GM12864 (cell line): ENCODE results near the gene TMEM151B.

Experiments
- DNase-seq: peaks from one replicate; pipeline ENCODE4 v3.0.0-alpha.2; 2011; ENCODE audit warnings: low read depth
- H3K4me3 ChIP-seq: 2 replicates; pipeline ENCODE4 v1.5.1; 2011; ENCODE audit warnings: mild to moderate bottlenecking, low read depth, low read length, control low read depth
- CTCF ChIP-seq: IDR thresholded peaks from 2 replicates; pipeline ENCODE4 v1.5.1; 2011; ENCODE audit warnings: low read depth, mild to moderate bottlenecking, moderate library complexity, low read length, control low read depth, inconsistent platforms; ENCODE audit errors: missing control alignments

The TMEM151B gene

DNA sequence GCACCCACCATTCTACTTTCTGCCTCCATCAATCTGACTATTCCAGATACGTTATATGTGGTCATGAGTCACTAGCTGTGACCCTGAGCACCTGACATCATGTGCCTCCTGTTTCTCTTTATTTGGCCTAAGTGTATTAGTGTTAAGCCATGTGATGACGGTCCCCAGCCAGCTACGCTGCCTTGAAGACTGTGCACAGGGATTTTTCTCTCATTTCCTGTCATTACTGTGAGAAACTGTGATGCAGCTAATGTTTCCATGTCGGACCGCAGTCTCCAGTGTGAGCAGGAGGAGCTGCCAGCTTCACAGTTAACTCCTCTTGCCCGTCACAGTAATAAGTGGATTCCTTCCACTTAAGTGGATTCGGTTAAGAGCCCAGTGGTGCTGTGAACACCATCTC lies 62.3 kb downstream of the TMEM151B start:
- no peak overlapping the region for H3K4me3 ChIP-seq
- no peak for TF ChIP-seq CTCF
- no peak for DNase-seq

- TF ChIP-seq CTCF: no peak
- H3K4me3 ChIP-seq: no peak overlapping the region
- DNase-seq: no peak
Observed at GRCh38 chr6:44333273-44333919, 63.1 kb downstream of the TMEM151B start.

DNA sequence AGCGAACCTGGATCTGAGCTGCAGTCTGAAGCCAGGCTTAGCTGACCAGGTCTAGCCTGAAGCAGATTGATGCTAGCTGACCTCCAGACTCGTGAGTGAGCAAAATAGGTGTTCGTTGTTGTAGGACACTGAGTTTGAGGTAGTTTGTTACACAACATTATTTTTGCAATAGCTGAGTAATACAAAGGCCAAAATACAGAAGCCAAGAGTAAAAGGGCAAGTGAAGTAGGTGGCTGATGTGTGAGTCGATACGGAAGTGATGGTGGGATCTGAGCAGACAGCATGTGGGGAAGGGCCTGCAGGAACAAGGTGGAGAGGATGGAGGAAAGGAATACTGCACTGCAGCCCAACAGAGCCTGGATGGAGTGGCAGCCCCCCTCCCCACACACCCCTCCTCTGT lies 63.7 kb downstream of the TMEM151B start:
- DNase-seq: no peak
- no peak for TF ChIP-seq CTCF

GRCh38 chr6:44335631-44336030 lies 65.4 kb downstream of the TMEM151B start:
- H3K4me3 ChIP-seq: no peak overlapping the region
- no peak for TF ChIP-seq CTCF
- no peak for DNase-seq

More for the DNA sequence above, 63.7 kb downstream of the TMEM151B start:
- H3K4me3 ChIP-seq: no peak overlapping the region

DNA sequence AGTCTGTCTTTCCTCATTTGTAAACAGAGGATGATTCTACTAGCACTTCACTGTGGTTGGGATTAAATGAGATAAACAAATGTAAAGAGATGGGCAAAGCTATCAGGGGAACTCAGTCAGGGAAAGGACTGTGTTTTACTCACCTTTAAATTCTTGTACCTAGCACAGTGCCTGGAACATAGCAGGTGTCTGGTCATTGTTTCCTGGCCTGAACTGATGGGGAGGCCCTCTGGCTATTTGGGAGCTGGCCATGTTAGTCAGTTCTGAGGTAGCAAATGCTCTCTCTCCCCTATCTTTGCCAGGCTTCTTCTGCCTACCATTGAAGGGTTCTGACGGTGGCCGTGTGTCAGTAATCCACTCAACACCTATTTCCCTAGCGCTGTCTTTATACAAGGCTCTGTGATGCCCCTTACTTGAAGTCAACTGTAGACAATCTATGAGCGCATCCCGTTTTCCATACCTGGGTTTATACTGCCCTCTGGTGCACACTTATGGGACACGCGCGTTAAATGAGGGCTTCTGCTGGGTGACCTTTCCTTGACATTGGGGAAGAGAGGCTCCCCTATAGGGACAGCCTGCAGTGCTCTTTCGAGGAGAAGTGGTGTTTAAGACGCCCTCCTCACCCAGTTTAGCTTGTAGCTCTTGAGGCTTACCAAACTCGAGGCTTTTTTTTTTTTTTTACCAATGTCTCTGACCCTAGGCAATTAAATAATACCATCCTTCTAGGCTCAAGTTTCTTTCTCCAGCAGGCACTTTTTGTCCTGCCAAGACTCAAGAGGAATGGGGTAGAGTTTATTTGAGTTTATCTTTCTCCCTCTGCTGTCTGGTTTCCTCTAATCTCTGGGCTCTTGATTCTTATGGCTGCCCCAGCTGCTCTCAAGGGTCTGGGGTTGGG lies 68.2 kb downstream of the TMEM151B start:
- no peak overlapping the region for H3K4me3 ChIP-seq
- DNase-seq: peak; percentile 39
- peak; percentile 80 for TF ChIP-seq CTCF

- no peak for DNase-seq
- no peak overlapping the region for H3K4me3 ChIP-seq
- no peak for TF ChIP-seq CTCF
Observed at GRCh38 chr6:44339301-44339700, 69.1 kb downstream of the TMEM151B start.
